Measurements from ENCODE around the gene POU2F2.
A peak's percentile ranks its signal among the peaks of the same experiment; 100 is the strongest.

POU2F2 gene

GRCh38 chr19:42075616-42076379 lies 56.4 kb downstream of the POU2F2 start, which contains the start of gene ZNF574:
ZNF574 (plus strand) TSS chr19:42076166; CDS start chr19:42078607, 2,441 bp downstream.
- TF ChIP-seq, protein P1, sequence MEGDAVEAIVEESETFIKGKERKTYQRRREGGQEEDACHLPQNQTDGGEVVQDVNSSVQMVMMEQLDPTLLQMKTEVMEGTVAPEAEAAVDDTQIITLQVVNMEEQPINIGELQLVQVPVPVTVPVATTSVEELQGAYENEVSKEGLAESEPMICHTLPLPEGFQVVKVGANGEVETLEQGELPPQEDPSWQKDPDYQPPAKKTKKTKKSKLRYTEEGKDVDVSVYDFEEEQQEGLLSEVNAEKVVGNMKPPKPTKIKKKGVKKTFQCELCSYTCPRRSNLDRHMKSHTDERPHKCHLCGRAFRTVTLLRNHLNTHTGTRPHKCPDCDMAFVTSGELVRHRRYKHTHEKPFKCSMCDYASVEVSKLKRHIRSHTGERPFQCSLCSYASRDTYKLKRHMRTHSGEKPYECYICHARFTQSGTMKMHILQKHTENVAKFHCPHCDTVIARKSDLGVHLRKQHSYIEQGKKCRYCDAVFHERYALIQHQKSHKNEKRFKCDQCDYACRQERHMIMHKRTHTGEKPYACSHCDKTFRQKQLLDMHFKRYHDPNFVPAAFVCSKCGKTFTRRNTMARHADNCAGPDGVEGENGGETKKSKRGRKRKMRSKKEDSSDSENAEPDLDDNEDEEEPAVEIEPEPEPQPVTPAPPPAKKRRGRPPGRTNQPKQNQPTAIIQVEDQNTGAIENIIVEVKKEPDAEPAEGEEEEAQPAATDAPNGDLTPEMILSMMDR (IDR thresholded peaks at IDR 0.05; ENCODE audit: low read depth, low read length, missing control alignments), result no peak
- H3K4me3 ChIP-seq (ENCODE audit: low read depth, low read length), result peak within 1 kb of the TSS; percentile 76
- DNase-seq (ENCODE audit: low read depth), result peak; percentile 98

DNA sequence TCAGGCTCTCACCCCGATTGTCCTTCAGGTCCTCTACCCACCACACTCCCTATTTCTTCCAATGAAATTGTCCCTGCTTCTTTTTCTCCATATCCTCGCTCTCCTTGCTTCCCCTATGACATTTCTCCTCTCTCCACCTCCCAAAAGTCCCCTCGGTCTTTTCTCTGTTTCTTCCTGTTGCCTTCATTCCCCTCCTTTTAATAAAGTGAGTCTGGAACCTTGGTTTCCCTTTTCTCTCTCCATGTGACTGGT lies 57.0 kb downstream of the POU2F2 start:
- TF ChIP-seq, protein P1 (IDR thresholded peaks at IDR 0.05; ENCODE audit: low read depth, low read length, missing control alignments), result no peak
- peak overlapping the region; percentile 63 for H3K4me3 ChIP-seq (ENCODE audit: low read depth, low read length)
- DNase-seq (ENCODE audit: low read depth), result no peak

DNA sequence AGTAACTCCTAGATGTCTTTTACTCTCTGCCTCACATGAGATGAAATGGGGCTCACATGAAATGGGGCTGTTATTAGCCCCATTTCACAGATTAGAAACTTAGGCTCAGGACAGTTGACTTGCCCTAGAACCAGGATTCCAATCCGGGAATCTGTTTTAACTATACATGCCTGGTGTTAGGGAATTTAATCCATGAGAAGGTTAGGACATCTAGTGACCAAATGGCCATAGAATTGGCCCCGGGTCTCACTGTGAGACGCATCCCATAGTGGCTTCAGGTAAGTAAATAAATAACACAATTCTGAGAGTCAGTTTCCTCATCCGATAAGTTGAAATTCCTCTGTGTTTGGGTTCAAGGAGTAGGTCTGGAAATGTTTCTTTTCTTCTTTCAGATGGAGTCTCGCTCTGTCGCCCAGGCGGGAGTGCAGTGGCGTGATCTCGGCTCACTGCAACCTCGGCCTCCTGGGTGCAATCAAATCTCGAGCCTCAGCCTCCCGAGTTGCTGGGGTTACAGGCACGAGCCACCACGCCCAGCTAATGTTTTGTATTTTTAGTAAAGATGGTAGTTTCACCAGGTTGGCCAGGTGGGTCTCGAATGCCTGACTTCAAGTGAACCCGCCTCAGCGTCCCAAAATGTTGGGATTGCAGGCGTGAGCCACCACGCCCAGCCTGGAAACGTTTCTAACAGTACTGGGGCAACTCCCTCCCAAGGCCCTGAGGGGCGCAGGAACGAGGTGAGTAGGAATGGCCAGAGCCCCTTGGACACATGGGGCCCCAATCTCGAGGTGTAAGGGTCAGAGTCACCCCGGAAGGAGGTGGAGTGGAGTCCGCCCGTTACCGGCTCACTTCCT lies 57.5 kb downstream of the POU2F2 start:
- TF ChIP-seq, protein P1 (IDR thresholded peaks at IDR 0.05; ENCODE audit: low read depth, low read length, missing control alignments), result no peak
- DNase-seq (ENCODE audit: low read depth), result no peak
- peak overlapping the region; percentile 63 for H3K4me3 ChIP-seq (ENCODE audit: low read depth, low read length)

DNA sequence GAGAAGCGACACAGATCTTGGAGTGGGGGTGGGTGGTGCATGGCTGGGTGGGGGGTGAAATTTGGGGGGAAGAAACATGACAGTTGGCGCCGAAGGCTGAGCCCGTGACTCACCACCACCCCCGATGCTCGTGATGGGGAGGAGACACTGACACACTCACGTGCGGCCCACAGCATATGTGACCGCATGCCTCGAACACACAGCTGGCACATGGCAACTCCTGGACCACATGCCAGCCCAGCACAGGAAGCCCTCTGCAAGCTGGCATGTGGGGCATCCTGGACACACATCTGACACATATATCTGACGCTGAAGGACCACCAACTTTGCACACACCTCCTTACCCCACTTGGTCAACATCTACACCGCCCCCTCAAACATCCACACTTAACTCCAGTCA lies 61.0 kb downstream of the POU2F2 start:
- TF ChIP-seq, protein P1 (IDR thresholded peaks at IDR 0.05; ENCODE audit: low read depth, low read length, missing control alignments), result no peak
- no peak overlapping the region for H3K4me3 ChIP-seq (ENCODE audit: low read depth, low read length)
- DNase-seq (ENCODE audit: low read depth), result no peak

- DNase-seq (ENCODE audit: low read depth), result no peak
- no peak within 1 kb of the TSS for H3K4me3 ChIP-seq (ENCODE audit: low read depth, low read length)
- TF ChIP-seq, protein P1 (IDR thresholded peaks at IDR 0.05; ENCODE audit: low read depth, low read length, missing control alignments), result no peak
Observed at GRCh38 chr19:42069619-42070351, 62.5 kb downstream of the POU2F2 start, which contains the start of gene GRIK5. GRIK5 (minus strand) TSS chr19:42070206; CDS start chr19:42065770, 4,436 bp downstream.

GRCh38 chr19:42068756-42069571 lies 63.3 kb downstream of the POU2F2 start:
- TF ChIP-seq, protein P1 (IDR thresholded peaks at IDR 0.05; ENCODE audit: low read depth, low read length, missing control alignments), result no peak
- H3K4me3 ChIP-seq (ENCODE audit: low read depth, low read length), result no peak overlapping the region
- DNase-seq (ENCODE audit: low read depth), result no peak

All from GM12864 (cell line).